CD4-positive, alpha-beta T cell treated with Interleukin-6 at 100 ng/mL for 8 hours (primary cell): Measurements from ENCODE around the gene ANGPTL2.
"Not testable (repeated sequence)": the region's sequence is repeated elsewhere in the genome, so short reads cannot be mapped to it uniquely, and the experiment has no call there.

Experiments
- DNase-seq: peaks from one replicate; pipeline ENCODE4 v3.0.0-alpha.2; 2020; ENCODE audit warnings: mixed read lengths, low spot score

Gene ANGPTL2

DNA sequence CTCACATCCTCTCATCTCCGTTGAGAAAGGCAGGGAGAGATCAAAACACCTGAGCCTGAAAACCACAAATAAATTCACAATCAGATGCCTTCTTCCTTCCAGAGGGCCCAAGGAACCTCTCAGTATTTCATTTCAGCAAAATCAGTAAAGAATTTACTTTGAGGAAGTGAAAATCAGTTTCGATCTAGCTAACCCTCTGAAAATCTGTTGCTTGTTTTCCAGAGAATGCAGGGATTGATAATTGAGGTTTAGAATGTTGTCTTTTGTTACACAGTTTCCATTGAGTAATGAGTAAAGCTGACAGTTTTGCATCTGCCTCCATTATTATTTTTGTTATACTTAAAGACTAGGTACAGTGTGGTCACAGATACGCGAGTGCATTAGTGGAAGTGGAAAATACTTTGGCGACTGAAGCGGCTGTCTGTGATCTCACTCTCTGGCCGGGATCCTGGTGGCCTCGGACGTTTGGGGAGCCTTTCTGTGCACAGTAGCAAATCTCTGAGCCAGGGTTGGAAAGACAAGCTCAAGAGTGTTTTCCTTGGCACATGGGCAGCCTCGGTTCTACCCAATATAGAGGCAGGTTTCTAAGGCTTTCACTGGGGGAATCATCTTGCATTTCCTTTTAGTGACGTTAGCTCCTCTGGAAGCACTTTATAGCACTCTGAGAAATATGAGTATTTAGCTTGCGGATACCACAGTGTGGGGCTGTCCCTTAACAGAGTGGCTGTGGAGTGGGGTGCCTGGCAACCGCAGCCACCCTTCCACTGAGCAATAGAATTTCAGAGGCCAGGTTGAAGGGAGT is 32.2 kb upstream of the ANGPTL2 start:
- DNase-seq: no peak

DNA sequence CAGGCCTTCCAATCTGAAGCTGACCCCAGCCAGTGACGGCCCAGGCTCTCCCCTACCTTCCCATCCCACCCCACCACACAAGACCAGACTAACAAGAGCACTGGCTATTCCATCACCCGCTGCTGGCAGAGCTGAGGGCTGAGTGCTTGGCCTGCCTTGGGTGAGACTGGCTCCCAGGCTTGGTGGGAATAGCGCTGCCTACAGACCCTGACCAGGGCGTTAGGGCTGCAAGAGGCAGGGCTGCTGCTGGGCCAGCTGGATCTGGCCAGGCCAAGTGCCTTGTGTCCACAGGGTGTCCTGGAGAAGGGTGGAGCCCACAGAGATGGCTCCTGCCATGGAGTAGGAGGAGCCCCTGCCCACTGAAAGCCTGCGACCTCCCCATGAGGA is 31.6 kb upstream of the ANGPTL2 start:
- DNase-seq: no peak

DNA sequence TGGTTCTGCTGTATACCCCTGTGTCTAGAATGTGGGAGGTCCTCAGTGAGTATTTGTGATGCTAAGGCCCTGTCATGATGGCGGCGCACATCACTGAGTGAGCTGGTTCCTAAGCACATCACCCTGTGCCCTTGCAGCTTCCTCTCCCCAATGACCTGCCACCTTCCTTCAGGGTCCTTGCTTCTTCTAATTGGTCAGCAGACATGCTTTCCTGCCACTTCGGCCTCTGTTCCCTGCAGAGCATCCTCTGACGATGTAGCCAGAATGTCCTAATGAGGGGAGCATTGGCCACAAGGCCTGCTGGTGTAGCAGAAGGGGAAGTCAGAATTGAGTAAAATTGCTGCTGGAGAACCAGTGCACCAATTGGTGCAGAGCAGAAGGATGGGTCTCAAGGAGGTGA is 31.1 kb upstream of the ANGPTL2 start:
- DNase-seq: no peak

DNA sequence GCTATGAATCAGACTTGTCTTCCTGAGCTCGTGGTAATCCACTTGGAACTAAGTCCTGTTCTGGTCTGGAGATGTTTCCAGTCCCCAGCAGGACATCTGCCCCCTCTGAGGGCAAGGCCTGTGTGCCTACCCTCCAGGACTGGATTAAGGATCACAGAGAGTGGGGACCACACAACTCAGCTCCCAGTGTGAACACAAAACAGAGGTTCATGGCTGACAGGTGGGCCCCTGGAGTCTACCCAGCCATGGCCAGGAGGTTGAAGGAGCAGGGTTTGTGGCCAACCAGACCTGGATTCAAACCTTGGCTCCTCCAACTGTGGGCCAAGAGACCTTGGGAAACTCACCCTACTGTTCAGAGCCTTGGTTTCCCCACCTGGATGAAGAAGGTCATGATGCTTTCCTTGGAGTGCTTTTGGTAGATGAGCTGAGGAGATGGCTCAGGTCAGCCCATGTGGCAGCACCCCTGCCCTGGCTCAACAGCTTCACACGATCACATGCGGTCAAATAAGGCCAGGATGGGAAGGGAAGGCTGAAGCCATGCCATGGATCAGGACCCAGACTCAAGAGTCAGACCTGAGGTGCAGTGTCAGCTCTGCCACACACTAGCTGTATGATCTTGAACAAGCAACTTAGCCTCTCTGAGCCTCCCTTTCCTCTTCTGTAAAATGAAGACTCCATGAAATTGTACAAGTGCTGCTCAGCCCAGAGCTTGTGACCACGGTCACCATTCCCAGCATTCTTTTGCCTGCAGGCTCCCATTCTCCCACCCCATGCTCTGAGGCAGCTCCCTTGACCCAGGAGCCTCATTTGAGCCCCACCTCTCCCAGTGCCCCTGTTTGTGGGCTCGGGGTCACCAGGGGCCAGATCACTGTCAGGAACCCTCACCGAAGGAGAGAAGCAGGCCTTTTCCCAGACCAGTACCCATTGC is 27.3 kb upstream of the ANGPTL2 start:
- no peak for DNase-seq

DNA sequence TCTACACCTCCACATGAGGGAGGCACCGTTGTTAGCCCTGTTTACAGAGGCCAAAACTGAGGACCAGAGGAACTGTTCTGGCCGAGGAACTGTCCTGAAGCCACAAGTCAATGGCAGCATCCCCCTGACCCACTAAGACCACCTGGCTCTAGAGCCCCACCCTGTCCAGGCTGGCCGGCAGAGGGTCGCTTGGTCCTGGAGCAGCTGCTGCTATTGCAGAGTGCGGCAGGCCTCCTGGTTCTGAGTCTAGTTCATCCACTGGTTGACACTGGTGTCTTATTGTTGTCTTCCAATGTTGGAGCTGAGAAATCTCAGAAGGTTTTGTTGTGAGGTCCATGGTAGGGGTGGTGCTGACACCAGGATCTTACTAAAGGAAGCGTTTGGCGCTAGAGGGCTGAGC is 26.6 kb upstream of the ANGPTL2 start:
- DNase-seq: no peak

DNA sequence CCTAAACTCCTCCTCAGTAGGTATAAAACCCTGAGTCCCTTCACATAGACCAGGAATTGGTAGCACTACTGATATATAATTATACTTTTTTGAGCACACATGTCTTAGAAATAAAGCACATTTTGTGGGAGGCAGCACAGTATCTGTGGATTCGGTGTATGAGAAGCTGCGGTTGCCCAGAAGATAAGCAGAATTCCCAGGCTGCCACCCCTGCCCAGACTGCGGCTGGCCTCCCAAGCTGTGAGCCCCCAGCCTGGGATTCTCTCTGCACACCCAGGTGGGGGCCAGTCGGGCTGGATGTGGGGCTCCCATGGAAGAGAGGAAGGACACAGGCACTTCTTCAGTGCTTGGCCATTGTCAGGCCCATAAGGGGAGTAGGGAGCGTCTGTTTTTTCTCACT is 25.6 kb upstream of the ANGPTL2 start:
- no peak for DNase-seq

DNA sequence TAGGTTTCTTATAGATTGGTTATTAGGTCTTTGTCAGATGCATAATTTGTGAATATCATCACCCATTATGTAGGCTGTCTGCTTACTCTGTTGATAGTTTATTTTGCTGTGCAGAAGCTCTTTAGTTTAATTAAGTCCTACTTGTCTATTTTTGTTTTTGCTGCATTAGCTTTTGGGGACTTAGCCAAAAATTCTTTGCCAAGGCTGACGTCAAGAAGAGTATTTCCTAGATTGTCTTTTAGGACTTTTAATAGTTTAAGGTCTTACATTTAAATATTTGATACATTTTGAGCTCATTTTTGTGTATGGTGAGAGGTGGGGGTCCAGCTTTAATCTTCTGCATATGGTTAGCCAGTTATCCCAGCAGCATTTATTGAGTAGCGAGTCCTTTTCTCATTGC is 24.8 kb upstream of the ANGPTL2 start:
- DNase-seq: no peak

DNA sequence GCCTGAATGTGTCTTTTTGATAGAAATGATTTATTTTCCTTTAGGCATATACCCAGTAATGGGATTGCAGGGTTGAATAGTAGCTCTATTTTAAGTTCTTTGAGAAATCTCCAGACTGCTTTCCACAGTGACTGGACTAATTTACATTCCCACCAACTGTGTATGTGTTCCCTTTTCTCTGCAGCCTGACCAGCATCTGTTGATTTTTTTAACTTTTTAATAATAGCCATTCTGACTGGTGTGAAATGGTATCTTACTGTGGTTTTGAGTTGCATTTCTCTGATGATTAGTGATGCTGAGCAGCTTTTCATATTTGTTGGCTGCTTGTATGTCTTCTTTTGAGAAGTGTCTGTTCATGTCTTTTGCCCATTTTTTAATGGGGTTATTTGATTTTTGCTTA is 24.4 kb upstream of the ANGPTL2 start:
- not testable (repeated sequence) for DNase-seq

DNA sequence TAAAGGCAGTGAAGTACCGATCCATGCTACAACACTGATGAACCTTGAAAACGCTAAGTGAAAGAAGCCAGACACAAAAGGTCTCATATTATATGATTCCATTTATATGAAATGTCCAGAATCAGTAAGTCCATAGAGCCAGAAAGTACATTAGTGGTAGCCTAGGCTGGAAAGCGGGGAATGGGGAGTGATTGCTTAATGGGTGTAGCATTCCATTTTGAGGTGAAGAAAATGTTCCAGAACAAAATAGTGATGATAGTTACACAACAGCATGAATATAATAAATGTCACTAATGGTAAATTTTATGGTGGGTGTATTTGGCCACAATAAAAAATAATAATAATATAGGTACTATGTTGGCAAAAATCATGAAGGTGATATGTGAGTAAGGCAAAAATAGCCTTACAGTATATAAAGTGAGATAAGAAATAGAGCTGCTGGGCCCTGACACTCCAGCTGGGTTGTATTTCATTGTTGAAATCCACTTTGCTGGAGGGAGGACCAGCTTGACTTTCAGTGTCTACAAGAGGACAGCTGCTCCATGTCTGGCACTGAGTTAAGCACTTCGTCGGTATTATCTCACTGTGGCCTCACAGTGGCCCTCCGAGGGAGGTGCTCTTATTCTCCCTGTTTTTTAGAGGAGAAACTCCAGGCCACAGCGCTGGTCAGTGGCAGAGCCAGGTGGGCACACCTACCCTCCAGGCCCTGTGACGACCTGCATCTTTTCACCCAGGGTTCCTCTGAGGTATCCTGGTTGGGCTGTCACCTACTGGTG is 22.4 kb upstream of the ANGPTL2 start:
- DNase-seq: no peak

DNA sequence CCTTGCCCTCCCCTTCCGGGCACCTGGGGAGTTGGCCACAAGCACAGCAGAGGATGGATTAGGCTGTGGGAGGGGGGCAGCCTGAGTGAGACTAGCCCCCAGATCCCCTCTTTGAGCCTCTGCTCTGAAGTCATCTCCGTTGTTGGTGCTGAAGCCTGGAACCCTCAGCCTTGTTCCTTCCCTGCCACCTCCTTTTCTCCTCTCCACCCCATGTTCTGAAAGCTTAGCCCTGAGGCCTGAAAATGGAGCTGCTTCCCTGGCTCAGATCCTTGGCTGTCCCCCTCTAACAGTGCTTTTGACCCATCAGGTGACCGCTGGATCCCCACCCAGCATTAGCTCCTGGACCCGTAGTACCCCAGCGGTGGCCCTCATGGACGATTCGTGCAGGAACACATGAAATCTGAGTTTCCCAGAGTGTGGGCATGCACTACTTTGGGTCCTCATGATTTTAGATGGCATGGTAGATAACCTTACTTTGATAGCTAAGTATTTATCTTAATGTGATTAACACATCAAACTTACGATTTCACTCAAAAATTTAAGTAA is 21.6 kb upstream of the ANGPTL2 start:
- DNase-seq: no peak

DNA sequence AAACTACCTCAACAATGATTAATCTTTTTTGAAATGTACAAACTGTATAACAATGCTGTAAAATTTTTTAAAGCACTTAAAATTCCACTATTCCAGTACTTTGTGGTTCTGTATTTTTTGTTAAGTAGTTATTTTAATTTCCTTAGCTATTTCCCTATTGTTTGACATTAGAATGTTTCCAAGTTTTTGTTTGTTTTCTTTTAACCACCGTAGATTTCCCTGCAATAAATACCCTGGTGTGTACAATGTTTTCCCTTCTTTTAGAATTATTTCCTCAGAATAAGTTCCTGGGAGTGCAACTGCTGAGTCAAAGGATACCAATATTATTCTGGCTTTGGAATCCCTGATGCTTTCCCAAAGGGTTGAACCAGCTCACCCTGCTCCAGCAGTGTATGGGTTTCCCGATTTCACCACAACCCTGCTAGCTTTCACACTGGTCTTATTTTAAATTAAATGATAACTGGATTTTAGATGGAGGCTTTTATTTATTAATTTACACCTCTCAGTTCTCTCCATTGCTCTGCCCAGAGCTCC is 20.6 kb upstream of the ANGPTL2 start:
- DNase-seq: no peak

DNA sequence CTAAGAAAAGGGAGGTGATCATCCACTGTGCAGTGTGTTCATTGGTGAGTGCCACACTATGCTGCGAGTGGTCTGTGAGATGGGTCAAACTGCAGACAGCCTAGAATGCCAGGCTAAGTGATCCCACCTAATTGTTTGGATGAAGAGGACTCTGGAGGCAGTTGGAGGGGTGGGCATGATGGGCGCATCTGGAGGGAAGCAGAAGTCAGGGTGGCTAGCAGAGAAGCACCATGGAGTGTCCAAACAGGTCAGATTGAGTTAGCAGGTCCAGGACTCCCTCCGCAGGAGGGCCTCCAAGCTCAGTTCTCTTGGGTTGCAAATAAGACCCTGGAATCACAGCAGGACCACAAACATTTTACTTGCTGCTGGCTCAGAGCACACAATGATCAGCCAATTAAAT is 19.9 kb upstream of the ANGPTL2 start:
- DNase-seq: no peak

DNA sequence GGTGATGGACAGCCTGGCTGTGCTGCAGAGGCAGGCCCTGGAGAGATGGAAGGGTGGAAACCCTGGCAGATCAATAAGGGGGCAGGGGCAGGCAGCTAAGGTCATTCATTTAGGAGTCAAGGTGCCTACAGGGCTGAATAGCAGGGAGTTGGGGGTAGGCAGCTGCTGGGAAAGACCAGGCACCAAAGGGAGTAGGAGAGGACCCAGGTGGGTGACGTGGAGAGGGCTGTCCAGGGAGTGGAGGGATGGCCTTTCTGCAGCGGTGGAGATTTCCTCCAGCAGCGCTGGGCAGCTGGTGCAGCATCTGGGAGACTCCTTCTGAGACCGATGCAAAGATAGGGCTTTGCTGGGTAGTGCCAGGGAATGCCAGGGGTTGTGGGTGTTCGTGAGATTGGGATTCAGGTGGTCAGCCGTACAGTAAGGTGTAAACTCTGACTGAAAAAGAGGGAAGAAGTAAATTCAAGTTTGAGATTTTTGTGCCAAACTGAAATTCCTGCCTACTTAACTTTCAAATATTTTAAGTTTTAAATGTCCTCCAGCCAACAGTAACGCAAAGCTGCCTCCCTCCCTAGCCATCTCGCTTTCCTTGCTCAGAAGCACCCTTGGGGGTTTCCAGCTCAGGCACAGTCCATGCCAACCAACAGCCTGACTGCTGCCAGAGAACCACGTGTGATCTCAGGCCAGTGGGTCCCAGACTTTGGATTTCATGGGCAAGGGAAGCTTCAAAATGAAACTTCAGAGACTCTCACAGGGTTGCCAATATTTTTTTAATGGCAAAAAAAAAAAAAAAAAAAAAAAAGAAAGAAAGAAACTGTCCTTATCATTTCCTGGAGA is 18.6 kb upstream of the ANGPTL2 start:
- no peak for DNase-seq

DNA sequence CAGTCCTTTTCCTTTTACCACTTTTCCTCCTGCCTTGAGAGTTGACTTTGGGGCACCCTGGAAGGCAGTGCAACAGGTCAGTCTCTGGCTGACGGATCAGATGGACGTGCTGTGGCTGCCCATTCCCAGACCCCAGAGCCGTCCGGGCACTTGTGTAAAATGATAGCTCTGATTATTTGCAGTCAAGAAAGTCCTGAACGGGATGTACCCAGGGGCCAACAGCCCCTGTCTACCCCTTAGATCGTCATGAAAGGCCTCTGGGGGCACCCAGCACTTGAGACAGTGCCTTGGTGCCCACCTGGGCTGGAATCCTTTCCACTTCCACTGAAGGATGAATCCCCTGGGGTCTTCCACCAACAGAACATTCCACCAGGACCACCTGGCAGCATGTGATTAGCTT is 17.7 kb upstream of the ANGPTL2 start:
- no peak for DNase-seq

DNA sequence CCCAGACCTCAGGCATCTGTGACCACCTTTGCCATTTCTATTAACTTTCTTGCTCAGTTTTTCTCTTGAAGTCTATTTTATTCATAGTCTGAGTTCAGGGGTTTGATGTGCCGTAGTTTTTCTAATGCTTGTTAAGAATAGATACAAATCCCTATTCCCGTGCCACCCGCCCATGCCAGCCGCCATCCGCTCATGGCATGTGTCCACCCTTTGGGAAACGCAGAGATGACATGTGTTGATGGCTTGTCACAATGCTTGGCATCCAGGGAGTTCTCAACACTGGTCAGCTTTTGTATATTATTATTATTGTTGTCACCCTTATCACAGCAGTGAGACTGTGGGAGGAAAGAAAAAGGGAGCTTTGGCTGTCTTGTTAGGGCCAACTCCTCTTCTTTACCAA is 17.3 kb upstream of the ANGPTL2 start:
- DNase-seq: no peak

DNA sequence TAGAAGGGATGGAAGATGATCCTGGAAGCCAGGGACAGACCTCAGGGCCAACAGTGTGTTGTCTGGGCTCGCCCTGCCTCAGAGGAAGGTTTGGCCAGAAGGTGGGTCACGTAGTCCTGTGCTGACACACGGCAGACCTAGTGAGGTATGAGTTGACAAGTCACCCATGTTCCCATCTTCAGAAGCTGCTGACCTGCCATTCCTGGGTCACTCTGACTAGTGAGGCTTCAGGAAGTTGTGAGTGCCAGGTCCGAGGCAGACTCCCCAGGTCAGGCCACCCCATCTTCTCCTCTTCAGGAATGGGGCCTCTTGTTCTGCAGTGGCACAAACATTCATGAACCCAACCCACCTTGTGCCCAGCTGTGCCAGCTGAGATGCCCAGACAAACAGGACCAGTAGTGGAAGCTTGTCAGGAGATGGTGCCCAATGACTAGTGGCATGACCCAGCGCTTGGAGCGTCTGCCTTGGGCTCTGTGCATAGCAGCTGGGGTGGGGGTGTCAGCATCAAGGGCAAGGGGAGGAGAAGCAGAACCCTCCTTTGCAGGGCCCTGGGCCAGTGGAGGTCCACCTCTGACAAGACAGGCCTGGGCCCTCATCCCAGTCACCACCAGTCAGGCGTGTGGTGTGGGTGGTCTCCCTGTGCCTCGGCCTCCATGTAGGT is 16.8 kb upstream of the ANGPTL2 start:
- no peak for DNase-seq

DNA sequence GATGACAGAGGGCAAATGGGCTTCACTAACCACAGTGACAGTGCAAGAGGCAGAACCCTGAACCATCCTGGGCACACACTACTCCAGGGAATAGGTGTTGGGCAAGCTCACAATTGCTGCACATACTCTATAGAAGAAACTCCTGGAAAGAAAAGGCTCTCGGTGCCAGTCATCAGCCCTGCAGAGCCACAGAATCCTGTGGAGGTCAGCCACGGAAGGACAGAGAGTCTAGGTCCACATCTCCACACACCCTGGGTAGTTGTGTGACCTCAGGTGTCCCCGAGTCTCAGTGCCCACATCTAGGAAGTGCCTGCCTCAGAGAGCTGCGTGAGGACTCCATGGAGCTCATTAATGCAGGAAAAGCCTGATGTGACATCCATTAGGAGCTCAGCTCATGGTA is 16.0 kb upstream of the ANGPTL2 start:
- no peak for DNase-seq

DNA sequence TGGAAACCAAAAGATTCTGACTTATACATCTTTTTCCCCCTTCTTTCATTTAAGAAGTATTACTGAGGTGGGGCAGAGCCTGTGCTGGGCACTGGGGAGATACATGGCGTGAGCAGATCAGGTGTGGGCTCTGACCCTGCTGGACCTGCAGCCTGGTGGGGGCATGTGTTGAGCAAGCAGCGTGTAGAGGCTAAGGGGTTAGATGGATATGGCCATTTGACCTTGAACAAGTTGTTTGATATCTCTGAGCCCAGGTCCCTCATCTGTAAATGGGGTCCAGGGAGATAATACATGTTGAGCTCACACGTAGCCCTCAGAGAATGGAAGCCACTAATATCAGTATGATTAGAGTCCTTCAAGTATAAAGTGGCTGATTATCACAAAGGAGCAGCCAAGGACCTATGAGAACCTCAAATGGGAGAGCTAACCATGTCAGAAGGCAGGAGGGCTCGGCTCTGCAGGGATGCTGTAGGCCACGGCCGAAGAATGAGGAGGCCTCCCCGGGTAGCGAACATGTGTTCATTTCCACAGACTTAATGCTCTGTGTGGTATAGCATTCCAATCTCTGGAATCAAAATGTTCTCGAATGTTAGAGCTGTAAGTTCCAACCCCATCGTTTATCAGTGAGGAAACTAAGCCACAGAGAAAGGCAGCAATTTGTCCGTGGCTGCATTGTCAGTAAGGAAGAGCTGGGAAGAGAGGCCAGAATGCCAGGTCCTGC is 15.4 kb upstream of the ANGPTL2 start:
- no peak for DNase-seq

DNA sequence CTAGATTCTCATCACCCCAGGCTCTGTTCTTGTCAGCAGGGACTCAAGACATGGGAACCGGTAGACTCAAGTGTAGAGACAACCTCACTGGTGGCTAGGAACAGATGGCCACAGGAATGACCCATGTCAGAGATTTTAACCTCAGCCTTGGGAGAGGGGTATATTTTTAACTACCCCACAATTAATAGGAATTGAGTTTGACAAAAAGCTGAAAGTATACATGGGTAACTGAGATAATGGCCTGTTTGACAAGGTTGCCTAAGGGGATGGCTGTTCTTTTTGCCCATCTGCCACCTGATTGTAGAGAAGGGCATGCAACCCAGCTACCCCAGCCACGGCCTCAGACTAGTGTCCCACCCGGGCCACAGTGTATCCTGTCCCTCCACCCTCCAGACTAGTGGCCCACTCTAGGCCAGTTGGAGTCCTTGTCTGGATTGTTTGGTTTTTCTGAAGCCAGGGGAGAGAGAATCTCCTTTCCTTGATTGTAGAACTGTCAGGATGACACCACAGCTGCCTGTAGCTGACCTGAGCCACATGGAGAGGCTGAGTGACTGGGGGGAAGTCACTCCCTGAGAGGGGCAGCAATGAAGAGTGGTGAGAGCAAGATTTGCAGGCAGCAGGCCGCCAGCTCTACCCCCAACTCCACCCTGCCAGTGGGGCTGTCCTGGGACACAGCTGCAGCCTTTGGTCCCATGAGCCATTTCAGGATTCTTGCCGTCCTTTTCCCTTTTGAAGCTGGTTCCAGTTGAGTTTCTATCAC is 14.6 kb upstream of the ANGPTL2 start:
- no peak for DNase-seq
